HG03045 (cell line): Measurements from ENCODE around the gene NUDT9.
"Not testable (repeated sequence)": the region's sequence is repeated elsewhere in the genome, so short reads cannot be mapped to it uniquely, and the experiment has no call there.

Source experiments
- ATAC-seq: cut with Tn5 transposase; IDR thresholded peaks from one replicate; pipeline ENCODE4 v1.9.1; 2021; ENCODE audit warnings: mild to moderate bottlenecking, moderate library complexity; ENCODE audit not compliant: unreplicated experiment

Gene NUDT9, protein sequence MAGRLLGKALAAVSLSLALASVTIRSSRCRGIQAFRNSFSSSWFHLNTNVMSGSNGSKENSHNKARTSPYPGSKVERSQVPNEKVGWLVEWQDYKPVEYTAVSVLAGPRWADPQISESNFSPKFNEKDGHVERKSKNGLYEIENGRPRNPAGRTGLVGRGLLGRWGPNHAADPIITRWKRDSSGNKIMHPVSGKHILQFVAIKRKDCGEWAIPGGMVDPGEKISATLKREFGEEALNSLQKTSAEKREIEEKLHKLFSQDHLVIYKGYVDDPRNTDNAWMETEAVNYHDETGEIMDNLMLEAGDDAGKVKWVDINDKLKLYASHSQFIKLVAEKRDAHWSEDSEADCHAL

DNA sequence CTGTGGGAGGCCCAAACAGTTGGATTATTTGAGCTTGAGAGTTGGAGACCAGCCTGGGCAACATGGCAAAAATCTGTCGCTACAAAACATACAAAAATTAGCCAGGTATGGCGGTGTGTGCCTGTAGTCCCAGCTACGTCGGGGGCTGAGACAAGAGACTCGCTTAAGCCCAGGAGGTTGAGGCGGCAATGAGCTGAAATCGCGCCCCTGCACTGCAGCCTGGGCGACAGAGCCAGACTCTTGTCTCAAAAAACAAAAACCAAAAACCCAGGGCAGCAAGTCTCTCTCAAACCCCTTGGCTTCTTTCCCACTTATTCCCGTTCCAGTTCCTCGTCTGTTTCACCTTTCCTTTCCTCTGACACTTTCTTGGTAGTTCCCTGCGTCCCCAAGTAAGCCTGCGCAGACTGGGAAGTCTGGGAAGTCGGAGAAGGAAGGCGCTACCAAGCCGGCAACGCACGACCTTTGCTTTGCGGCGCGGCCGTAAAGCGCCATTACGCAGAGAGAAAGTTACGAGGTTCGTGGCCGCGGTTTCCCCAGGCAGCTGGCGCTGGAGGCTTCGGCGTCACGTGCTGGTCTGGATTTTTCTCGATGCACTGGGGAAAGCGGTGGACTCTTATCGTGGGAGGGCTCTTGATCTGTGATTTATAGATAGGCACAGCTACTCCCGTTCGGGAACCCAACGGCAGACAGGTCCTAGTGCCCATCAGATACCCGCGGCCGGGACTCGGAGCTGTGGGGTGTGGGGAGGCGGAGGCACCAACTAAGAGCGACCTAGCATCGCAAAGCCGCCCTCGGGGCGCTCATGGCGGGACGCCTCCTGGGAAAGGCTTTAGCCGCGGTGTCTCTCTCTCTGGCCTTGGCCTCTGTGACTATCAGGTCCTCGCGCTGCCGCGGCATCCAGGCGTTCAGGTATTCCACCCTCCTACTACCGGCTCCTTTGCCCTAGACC is at the start of gene NUDT9:
TSS of gene NUDT9 (plus strand) at position 470 of the 949 bp plus-strand sequence. CDS start at position 803, 333 bp downstream.
- peak; percentile 90 for ATAC-seq

DNA sequence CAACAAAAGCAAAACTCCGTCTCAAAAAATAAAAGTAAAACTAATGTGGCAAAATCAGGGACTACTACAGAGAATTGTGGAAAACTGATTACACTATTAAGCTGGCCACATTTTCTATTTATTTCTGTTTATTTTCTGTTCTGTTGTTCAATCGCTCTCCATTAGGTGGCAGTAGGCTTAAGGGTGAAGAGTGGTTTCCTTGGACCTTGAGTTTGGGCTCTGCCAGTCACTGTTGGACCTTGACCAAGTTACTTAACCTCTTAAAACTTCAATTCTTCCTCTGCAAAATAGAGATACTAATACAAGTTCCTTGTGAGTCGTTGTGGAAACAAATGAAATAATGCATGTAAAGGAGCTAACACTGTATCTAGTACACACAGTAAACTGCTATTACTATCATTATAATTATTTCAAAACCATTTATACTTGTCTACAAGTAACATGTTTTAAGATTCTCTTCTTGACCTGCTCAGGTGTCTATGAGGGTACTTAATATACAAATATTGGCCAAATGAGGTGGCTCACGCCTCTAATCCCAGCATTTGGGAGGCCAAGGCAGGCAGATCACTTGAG is 46.6 kb upstream of the NUDT9 start:
- no peak for ATAC-seq

DNA sequence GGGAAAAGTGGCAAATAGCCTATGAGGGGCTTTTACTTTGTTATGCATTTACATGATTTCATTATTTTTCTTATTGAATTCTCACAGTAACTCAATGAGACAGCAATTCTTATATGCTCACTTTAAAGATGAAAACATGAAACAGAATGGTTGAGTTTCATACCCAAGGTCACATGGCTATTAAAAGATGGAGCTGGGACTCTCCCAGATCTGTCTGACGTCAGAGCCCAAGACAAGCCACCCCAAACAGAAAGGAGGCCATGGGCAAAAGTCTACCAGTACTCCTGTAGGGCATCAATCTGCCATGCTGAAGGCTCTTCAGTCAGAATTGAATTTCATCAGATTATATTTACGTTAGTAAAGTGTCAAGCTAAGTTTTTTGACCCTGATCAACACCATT is 44.6 kb upstream of the NUDT9 start:
- no peak for ATAC-seq

DNA sequence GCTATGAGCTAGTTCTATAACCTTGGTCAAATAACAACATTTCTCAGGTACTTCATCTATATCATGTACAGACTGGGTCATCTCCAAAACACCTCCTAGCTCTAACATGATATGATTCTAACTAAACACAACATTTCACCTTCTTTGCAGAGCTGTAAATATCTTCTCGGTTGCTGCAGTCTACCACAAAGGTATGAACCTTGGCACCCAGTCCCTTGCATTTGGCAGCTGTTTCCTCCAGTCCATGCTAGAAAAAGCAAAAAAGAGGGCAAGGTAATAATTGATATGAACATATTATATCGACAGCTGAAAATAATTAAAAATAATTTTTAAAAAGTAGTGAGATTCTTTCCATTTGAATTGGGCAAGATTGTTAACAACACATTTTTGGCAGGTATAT is 40.3 kb upstream of the NUDT9 start:
- no peak for ATAC-seq

DNA sequence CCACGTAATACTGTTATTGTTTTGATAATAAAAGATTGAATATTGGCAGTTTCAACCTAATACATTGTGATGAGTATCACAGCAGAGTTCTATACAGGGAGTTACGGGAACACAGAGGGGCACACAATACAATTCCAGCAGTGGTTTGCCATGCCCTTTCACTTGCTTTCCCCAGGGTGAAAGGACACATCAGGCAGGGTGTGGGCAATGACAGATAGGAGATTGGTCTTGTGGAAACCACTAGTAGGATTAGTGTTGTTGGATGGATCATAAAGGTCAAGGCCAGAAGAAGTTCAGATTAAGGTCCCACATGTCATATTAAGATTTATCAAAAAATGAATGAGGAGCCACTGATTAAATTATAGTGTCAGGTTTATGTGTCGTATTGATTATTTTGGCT is 39.4 kb upstream of the NUDT9 start:
- ATAC-seq: no peak

DNA sequence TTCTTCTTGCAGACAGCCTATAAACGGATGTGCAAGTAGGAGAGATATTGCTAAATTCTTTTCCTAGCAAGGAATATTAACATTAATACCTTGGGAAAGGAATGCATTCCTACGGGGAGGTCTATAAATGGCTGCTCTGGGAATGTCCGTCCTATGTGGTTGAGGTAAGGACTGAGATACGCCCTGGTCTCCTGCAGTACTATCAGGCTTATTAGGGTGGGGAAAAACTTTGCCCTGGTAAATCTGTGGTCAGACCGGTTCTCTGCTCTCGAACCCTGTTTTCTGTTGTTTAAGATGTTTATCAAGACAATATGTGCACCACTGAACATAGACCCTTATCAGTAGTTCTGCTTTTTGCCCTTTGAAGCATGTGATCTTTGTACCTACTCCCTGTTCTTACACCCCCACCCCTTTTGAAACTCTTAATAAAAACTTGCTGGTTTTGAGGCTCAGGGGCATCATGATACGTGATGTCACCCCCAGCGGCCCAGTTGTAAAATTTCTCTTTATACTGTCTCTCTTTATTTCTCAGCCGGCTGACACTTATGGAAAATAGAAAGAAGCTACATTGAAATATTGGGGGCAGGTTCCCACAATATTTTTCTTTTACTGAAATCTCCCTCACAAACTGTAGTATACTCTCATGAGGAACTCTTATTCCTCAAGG is 37.8 kb upstream of the NUDT9 start:
- not testable (repeated sequence) for ATAC-seq

DNA sequence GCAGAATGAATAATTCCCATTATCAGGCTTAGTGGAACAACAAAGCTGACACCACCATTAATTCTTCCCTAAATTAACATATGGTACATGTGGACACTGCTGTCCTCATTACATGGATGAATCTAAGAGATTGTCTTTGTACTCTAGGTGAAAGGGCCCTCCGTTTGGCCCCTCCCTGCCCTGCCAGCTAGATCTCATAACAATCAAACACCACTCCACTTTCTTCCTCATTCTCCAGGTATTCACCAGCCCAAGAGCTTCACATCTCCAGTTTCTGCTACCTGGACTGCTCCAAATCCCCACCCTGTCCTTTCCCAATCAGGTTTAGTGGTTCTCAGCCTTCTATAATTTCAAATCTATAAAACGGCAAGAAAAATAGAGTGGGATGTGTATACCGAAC is 35.1 kb upstream of the NUDT9 start:
- ATAC-seq: no peak

DNA sequence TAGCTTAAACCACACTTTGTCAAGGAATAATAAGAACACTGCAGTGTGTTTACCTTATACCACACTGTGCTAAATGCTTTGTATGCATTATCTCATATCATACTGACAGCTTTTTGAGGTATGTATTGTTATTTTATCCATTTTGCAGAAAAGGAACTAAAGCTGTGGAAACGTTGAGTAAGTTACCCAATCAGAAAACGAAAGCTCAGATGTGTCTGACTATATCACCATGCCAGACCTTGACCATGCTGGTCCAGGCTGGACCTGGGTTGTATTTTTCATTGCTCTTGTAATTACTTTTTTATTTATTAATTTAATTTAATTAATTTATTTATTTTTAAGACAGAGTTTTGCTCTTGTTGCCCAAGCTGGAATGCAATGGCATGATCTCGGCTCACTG is 33.5 kb upstream of the NUDT9 start:
- ATAC-seq: no peak

DNA sequence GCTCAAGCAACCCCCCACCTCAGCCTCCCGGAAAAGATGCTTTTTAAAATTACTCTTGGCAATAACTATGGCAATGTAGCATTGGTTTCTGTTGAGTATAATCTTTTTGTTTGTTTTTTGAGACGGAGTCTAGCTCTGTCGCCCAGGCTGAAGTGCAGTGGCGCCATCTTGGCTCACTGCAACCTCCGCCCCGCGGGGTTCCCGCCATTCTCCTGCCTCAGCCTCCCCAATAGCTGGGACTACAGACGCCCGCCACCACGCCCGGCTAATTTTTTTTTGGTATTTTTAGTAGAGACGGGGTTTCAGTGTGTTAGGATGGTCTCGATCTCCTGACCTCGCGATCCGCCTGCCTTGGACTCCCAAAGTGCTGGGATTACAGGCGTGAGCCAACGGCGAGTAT is 32.3 kb upstream of the NUDT9 start:
- ATAC-seq: not testable (repeated sequence)

DNA sequence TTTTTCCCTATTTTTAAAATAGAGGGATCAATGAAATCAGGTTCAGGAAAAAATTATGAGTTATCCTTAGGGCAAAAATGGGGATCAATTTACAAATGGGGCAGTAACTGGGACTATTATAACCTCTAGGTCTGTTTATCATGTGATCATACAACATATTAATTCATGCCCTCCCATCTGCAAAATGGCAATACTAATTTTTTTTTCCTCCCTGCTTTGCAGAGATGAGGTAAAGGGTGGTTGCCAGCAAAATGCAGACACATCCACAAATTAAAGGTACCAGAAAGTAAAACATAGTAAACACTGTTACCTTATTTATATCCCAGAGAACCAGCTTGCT is 31.9 kb upstream of the NUDT9 start:
- ATAC-seq: peak; percentile 2

DNA sequence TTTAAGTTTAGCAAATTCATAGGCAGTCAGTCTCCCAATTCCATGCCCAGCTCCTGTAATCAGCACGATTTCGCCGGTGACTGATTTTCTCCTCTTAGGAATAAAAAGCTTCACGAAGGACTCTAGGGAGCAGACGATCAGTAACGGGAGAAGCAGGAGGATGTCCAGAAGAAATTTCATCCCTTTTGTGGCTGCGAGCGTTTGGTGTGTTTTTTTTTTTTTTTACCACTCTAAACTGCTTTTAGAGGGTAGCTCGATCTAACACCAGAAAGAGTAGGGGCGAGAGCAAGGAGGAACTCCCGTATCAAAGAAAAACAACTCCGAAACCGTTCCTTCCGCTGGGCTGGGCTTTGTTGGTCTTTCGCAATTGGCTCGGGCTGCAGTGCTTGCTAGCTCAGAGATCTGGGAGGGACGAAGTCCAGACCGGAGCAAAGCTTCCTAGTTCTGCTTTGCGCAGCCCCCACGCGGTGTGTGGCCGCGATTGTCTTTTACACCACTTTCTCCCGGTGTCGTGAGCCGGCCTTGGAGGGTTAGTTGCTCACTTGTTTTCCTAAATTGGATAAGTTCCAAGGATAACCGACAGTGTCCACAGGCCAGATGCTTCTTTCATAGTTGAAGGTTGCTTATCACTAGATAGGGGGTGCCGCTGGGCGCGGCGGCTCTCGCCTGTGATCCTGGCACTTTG is 31.3 kb upstream of the NUDT9 start, which contains the start of gene HSD17B11:
TSS of gene HSD17B11 (minus strand) at position 298 of the 685 bp plus-strand sequence. CDS start at position 180, 118 bp downstream.
- ATAC-seq: peak; percentile 100

DNA sequence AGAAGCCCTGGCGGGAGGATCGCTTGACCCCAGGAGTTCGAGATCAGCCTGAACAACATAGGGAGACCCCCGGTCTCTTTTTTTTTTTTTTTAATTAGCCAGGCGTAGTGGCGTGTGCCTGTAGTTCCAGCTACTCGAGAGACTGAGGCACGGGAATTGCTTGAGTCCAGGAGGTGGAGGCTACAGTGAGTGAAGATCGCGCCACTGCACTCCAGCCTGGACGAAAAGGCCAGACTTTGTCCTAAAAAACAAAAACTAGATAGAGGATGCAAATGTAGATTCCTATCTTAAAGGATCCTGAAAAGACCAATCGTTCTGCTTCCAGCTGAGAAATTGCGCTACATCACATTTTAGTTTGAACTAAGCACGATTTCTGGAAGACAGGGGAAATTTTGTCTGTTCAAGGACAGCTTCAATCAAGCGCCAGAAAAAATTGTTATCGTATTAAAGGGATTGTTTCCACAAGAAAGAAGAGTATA is 30.8 kb upstream of the NUDT9 start:
- ATAC-seq: peak; percentile 16

DNA sequence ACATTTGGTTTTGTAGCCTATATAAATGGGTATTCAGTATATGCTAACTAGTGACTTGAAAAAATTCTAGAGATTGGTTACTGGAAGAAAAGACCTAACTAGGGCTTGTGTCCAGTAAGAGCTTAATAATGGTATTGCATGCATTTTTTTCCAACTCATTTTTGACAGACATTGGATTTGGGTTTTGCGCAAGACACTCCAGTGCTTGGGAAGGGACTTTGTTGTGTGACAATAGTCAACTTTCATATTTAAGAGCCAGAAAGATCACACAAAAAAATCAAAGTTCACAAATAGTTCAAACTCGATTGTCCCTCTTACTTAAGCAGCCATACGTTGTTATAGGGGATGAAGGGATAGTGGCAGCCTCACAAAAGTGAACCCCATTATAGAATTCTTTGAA is 30.2 kb upstream of the NUDT9 start:
- no peak for ATAC-seq

DNA sequence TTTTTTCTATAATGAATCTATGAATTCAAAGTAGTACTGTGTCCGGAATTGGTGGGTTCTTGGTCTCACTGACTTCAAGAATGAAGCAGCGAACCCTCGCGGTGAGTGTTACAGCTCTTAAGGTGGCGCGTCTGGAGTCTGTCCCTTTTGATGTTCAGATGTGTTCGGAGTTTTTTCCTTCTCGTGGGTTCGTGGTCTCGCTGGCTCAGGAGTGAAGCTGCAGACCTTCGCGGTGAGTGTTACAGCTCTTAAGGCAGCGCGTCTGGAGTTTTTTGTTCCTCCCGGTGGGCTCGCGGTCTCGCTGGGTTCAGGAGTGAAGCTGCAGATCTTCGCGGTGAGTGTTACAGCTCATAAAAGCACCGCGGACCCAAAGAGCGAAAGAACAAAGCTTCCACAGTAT is 27.3 kb upstream of the NUDT9 start:
- not testable (repeated sequence) for ATAC-seq

DNA sequence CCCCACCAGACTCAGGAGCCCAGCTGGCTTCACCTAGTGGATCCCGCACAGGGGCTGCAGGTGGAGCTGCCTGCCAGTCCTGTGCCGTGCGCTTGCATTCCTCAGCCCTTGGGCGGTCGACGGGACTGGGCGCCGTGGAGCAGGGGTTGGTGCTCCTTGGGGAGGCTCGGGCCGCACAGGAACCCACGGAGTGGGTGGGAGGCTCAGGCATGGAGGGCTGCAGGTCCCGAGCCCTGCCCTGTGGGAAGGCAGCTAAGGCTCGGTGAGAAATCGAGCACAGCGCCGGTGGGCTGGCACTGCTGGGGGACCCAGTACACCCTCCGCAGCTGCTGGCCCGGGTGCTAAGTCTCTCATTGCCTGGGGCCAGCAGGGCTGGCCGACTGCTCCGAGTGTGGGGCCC is 26.5 kb upstream of the NUDT9 start:
- not testable (repeated sequence) for ATAC-seq

DNA sequence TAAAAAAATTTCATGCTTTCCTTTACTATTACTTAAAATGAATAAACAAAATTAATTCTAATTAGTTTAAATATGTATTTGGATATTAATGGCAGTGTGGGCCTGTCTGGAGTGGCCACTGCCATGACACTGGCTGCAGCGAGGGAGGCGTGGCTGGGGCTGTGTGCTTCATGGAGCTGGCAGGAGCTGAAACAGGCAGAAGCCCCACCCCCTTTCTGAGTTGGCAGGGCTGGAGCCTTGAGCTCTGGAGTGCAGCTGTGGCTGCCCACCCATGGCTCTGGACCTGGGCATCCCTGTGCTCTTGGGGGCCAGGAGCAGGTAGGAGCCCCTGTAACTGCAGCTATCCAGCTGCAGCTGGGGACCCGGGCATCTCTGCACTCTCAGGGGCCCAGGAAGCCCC is 23.2 kb upstream of the NUDT9 start:
- no peak for ATAC-seq

DNA sequence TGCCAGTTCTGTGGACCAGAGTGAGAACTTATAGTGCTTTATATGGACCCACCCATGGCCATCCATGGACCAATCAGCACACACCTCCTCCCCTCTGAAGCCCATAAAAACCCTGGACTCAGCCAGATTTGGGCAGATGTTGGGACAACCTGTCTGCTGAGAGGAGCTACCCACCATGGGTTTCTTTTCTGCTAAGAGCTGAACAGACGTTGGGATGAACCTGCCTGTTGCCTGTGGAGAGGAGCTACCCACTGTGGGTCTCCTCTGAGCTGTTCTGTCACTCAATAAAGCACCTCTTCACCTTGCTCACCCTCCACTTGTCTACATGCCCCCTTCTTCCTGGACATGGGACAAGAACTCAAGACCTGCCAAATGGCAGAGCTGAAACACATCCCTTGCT is 22.4 kb upstream of the NUDT9 start:
- no peak for ATAC-seq

DNA sequence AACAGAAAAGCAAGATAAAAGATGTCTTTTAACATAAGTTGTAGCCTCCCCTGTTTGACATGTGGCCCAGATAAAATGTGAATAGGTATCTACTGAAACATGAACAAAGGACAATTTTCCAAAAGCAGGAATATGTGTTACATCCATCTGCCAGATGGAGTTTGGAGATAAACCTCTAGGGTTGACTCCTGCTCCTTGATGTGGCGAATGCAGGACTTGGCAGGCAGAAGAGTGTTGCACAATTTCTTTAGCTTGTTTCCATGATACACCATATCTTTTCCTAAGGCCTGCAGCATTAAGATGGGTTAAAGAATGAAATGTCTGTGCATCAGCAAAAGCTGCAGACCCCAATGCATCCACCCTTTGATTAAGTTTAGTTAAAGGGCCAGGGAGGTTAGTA is 18.6 kb upstream of the NUDT9 start:
- ATAC-seq: not testable (repeated sequence)

DNA sequence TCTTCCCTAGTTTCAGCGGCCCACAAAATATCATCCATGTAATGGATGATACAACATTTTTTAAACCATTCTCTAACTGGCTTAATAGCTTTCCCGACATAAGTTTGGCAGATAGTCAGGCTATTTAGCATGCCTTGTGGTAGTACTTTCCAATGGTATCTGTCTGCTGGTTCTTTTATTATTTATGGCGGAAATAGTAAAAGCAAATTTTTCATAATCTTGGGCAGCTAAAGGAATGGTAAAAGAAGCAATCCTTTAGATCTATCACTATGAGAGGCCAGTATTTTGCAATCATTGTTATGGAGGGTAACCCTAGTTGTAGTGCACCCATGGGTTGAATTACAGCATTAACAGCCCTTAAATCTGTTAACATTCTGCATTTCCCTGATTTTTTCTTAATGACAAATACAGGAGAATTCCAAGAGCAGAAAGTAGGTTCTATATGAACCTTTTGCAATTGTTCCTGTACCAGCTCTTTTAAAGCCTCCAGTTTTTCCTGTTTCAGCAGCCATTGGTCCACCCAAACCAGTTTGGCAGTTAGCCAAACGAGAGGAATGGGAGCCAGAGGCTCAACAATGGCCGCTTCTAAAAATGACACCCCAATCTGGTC is 17.1 kb upstream of the NUDT9 start:
- ATAC-seq: no peak

DNA sequence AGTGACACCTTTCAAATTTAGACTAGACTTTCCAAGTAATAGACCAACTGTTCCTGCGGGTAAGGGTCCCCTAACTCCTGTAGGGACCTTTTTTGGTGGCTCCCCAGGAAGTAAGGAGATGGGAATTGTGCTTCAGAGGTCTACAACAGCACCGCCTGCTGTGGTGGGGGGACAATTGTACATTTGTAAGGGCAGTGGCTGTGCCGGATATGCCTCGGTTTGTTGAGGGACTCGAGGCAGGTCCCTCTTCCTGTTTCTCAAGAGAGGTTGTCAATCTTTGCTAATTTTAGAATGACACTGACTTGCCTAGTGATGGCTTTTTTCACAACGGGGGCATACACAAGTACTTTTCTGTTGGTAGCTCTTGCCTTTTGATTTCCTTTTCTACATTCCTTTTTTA is 15.9 kb upstream of the NUDT9 start:
- no peak for ATAC-seq
